ENCODE data around the gene PATL2. TPM values are rescaled to one million over a fixed set of nuclear protein-coding genes. Genes with fewer than 3 reads are reported as not detected.
"Not testable (repeated sequence)": the region's sequence is repeated elsewhere in the genome, so short reads cannot be mapped to it uniquely, and the experiment has no call there.

Gene PATL2
- total and polyA plus RNA-seq, 2 experiments from 2014 or later: 0.26 TPM; not detected in 1

DNA sequence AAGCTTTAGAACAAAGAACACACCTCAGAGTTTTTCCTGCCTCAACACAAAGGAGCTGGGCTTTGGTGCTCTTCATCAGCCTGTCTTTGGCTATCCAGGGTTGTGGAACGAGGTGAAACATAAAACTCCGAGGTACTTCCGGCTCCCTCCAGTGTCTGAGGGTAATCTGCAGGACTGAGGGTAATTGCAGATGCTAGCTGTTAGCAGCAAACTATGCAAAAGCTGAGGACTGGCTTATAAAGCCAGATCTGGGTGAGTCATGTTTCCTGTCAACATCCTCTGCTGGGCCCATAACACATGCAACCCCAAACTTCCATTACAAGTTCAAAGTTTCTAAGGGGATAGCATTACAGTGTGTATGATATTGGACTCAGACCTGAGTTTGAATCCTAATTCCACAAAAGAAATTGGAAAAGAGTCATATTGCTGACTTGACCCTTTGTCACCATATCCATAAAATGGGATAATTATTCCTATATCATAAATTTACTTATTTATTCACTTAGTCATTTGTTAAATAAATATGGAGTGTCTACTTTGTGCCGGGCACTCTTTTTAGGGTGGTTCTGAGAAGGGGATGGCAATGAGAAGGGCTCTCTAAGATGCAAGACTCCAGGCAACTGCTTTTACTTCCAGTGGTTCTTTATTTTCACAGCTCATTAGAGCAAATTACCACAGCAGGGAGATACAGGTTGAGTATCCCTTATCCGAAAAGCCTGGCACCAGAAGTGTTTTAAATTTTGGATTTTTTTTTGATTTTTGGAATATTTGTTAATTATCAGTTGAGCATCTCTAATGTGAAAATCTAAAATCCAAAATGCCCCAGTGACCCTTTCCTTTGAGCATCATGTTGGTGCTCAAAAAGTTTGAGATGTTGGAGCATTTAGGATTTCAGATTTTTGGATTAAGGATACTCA, 15.7 kb upstream of the PATL2 start:
- Histone ChIP-seq H3K27me3 (replicated peaks; ENCODE audit: insufficient read depth) (no peaks in the 10 kb centered on the region), H3K9me2 (ENCODE audit: insufficient read depth) (no peaks in the 10 kb centered on the region), H3K9ac (peak overlapping the region; percentile 51), H3K4me2 (ENCODE audit: unreplicated experiment) (peak overlapping the region; percentile 86), H4K20me1 (ENCODE audit: insufficient read depth) (no peaks in the 10 kb centered on the region), H3F3A (ENCODE audit: insufficient read depth) (peaks cover 32% of the 10 kb centered on the region), H3K36me3 (ENCODE audit: low read depth) (no peaks in the 10 kb centered on the region), H3K9me3 (ENCODE audit: low read depth) (no peaks in the 10 kb centered on the region), H3K4me1 (ENCODE audit: insufficient read depth) (peaks cover 34% of the 10 kb centered on the region), H3K4me3 (peak overlapping the region; percentile 54), H3K27ac (peak overlapping the region; percentile 95), H3K79me2 (ENCODE audit: insufficient read depth) (peaks cover 14% of the 10 kb centered on the region), H2AFZ (peak overlapping the region; percentile 84)
- DNase-seq: peak; percentile 95
- 4 to 8% methylated on average over 5 of the region's 5 CpGs for WGBS, 2 experiments (ENCODE audit: low coverage in 1 of 2, low lambda C conversion rate in 2 of 2, missing lambda C conversion rate in 2 of 2)
- TF ChIP-seq EZH2phosphoT487 (IDR thresholded peaks at IDR 0.05; ENCODE audit: insufficient read depth, low read depth) (no peak), EZH2 (IDR thresholded peaks at IDR 0.05; ENCODE audit: insufficient read depth, poor library complexity, severe bottlenecking) (no peak)
- in situ Hi-C loops (cut with MboI): loop anchor here (25.0 kb wide), 1 partner anchor 140 kb away; no protein-coding TSS in a partner anchor

DNA sequence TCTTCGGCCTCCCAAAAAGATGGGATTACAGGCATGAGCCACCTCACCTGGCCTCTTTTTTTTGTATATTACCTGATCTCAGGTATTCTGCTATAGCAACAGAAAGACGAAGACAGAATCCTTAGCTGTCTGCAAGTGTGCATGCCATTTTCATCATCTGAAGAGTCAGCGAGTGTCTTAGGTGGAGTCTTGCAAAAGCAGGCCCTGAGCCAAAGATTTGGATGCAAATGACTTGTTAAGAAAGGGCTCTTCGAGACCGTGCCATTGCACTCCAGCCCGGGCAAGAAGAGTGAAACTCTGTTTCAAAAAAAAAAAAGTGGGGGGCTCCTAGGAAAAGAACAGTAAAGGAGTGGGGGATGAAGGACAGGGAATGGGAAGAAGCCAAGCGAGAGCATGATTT, 15.0 kb upstream of the PATL2 start:
- no peaks in the 10 kb centered on the region for H3K9me3 ChIP-seq (ENCODE audit: low read depth)
- in situ Hi-C loops (cut with MboI): loop anchor here (25.0 kb wide), 1 partner anchor 139 kb away; no protein-coding TSS in a partner anchor
- peak overlapping the region; percentile 95 for H3K27ac ChIP-seq
- H3K4me3 ChIP-seq: peak overlapping the region; percentile 54
- H3K9me2 ChIP-seq (ENCODE audit: insufficient read depth): no peaks in the 10 kb centered on the region
- 31 to 50% methylated on average over 7 of the region's 7 CpGs for WGBS, 2 experiments (ENCODE audit: low coverage in 1 of 2, low lambda C conversion rate in 2 of 2, missing lambda C conversion rate in 2 of 2)
- H3K27me3 ChIP-seq (replicated peaks; ENCODE audit: insufficient read depth): no peaks in the 10 kb centered on the region
- peaks cover 14% of the 10 kb centered on the region for H3K79me2 ChIP-seq (ENCODE audit: insufficient read depth)
- H2AFZ ChIP-seq: peak overlapping the region; percentile 84
- H3K9ac ChIP-seq: peak overlapping the region; percentile 51
- H3F3A ChIP-seq (ENCODE audit: insufficient read depth): peaks cover 32% of the 10 kb centered on the region
- H3K4me2 ChIP-seq (ENCODE audit: unreplicated experiment): peak overlapping the region; percentile 86
- peak; percentile 58 for DNase-seq
- no peaks in the 10 kb centered on the region for H3K36me3 ChIP-seq (ENCODE audit: low read depth)
- peaks cover 34% of the 10 kb centered on the region for H3K4me1 ChIP-seq (ENCODE audit: insufficient read depth)
- no peaks in the 10 kb centered on the region for H4K20me1 ChIP-seq (ENCODE audit: insufficient read depth)
- TF ChIP-seq EZH2 (IDR thresholded peaks at IDR 0.05; ENCODE audit: insufficient read depth, poor library complexity, severe bottlenecking) (no peak), EZH2phosphoT487 (IDR thresholded peaks at IDR 0.05; ENCODE audit: insufficient read depth, low read depth) (no peak)

DNA sequence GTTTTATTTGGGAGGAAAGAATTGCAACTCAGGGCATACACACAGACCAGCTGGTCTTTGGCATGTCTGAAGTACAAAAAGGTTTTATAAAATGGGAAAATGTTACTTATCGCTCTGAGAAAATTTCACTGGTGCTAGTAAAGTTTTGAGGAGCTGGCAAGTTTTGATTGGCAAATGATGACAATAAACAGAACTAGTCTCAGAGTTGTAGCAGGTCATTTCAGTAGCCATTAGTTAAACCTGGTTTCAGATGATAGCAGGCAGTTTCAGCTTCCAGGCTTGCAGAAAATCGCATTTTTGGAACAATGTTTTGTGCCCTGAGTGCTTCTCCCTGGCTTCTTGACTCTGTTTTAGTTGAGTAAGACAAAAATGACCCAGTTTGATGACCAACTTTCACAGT, 10.9 kb upstream of the PATL2 start:
- Histone ChIP-seq H3K27ac (no peak overlapping the region), H3K4me1 (ENCODE audit: insufficient read depth) (peaks cover 12% of the 10 kb centered on the region), H3K79me2 (ENCODE audit: insufficient read depth) (no peaks in the 10 kb centered on the region), H3K27me3 (replicated peaks; ENCODE audit: insufficient read depth) (no peaks in the 10 kb centered on the region), H4K20me1 (ENCODE audit: insufficient read depth) (no peaks in the 10 kb centered on the region), H3K9me2 (ENCODE audit: insufficient read depth) (no peaks in the 10 kb centered on the region), H3K4me3 (no peak overlapping the region), H3K9ac (no peak overlapping the region), H3F3A (ENCODE audit: insufficient read depth) (peaks cover 41% of the 10 kb centered on the region), H3K4me2 (ENCODE audit: unreplicated experiment) (no peak overlapping the region), H2AFZ (no peak overlapping the region), H3K36me3 (ENCODE audit: low read depth) (peaks cover 19% of the 10 kb centered on the region), H3K9me3 (ENCODE audit: low read depth) (no peaks in the 10 kb centered on the region)
- in situ Hi-C loops (cut with MboI): no loop called here
- TF ChIP-seq EZH2phosphoT487 (IDR thresholded peaks at IDR 0.05; ENCODE audit: insufficient read depth, low read depth): no peak
- TF ChIP-seq EZH2 (IDR thresholded peaks at IDR 0.05; ENCODE audit: insufficient read depth, poor library complexity, severe bottlenecking): no peak
- no peak for DNase-seq
- WGBS, 2 experiments (ENCODE audit: low coverage in 1 of 2, low lambda C conversion rate in 2 of 2, missing lambda C conversion rate in 2 of 2): 98% methylated on average over 2 of the region's 2 CpGs

DNA sequence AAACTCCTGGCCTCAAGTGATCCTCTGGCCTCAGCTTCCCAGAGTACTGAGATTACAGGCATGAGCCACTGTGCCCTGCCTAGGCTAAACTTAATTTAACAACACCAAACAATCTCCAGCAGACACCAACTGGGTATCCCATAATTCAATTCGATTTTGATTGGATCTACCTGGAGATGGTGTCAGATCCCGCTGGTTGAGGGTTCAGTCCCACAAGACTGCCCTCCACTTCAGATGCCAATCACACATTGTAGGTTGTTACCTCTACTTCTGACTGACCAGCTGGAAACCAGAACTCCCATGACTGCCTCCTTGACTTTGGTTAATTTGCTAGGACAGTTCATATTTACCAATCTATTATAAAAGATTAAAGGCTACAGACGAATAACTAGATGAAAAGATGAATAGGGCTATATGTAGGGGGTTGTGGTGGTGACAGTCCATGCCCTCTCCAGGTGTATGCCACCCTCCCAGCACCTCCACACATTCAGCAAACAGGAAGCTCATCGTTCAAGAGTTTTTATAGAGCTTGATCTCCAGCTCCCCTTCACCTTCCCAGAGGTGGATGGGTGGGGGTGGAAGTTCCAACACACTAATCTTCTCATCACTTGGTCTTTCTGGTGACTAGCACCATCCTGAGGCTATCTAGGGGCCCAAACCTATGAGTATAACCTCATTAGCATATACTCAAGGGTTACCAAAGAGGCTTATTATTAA, 9.5 kb upstream of the PATL2 start:
- no peaks in the 10 kb centered on the region for H3K9me2 ChIP-seq (ENCODE audit: insufficient read depth)
- H3K4me2 ChIP-seq (ENCODE audit: unreplicated experiment): no peak overlapping the region
- peaks cover 33% of the 10 kb centered on the region for H3K36me3 ChIP-seq (ENCODE audit: low read depth)
- WGBS, 2 experiments (ENCODE audit: low coverage in 1 of 2, low lambda C conversion rate in 2 of 2, missing lambda C conversion rate in 2 of 2): 73 to 75% methylated on average over 4 of the region's 4 CpGs
- H3K27ac ChIP-seq: no peak overlapping the region
- no peak for DNase-seq
- TF ChIP-seq EZH2phosphoT487 (IDR thresholded peaks at IDR 0.05; ENCODE audit: insufficient read depth, low read depth): no peak
- no peak for TF ChIP-seq EZH2 (IDR thresholded peaks at IDR 0.05; ENCODE audit: insufficient read depth, poor library complexity, severe bottlenecking)
- no peaks in the 10 kb centered on the region for H3K4me1 ChIP-seq (ENCODE audit: insufficient read depth)
- no peak overlapping the region for H3K9ac ChIP-seq
- no peak overlapping the region for H3K4me3 ChIP-seq
- H3K27me3 ChIP-seq (replicated peaks; ENCODE audit: insufficient read depth): no peaks in the 10 kb centered on the region
- peaks cover 2% of the 10 kb centered on the region; the same call in 1 of the 2 replicates for H3K79me2 ChIP-seq (ENCODE audit: insufficient read depth)
- in situ Hi-C loops (cut with MboI): no loop called here
- H2AFZ ChIP-seq: no peak overlapping the region
- H3F3A ChIP-seq (ENCODE audit: insufficient read depth): peaks cover 40% of the 10 kb centered on the region
- H4K20me1 ChIP-seq (ENCODE audit: insufficient read depth): no peaks in the 10 kb centered on the region
- H3K9me3 ChIP-seq (ENCODE audit: low read depth): no peaks in the 10 kb centered on the region

DNA sequence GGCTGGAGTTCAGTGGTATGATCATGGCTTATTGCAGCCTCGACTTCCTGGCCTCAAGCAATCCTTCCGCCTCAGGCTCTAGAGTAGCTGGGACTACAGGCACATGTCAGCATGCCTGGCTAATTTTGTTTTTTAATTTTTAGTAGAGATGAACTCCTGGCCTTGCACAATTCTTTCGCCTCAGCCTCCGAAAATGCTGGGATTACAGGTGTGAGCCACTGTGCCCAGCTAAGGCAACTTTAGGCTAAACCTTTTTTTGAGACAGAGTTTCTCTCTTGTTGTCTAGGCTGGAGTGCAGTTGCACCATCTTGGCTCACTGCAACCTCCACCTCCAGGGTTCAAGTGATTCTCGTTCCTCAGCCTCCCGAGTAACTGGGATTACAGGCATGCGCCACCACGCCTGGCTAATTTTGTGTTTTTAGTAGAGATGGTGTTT, 8.9 kb upstream of the PATL2 start:
- 94% methylated on average over 8 of the region's 8 CpGs for WGBS, 2 experiments (ENCODE audit: low coverage in 1 of 2, low lambda C conversion rate in 2 of 2, missing lambda C conversion rate in 2 of 2)
- H3K4me1 ChIP-seq (ENCODE audit: insufficient read depth); H4K20me1 ChIP-seq (ENCODE audit: insufficient read depth); H3K9me3 ChIP-seq (ENCODE audit: low read depth); H3K9me2 ChIP-seq (ENCODE audit: insufficient read depth); in situ Hi-C loops (cut with MboI); H3K9ac ChIP-seq; H3K4me2 ChIP-seq (ENCODE audit: unreplicated experiment); H3K27ac ChIP-seq; H3K4me3 ChIP-seq; DNase-seq; H2AFZ ChIP-seq; H3K79me2 ChIP-seq (ENCODE audit: insufficient read depth); H3K27me3 ChIP-seq (replicated peaks; ENCODE audit: insufficient read depth): not testable (repeated sequence)
- H3K36me3 ChIP-seq (ENCODE audit: low read depth): peaks cover 37% of the 10 kb centered on the region
- H3F3A ChIP-seq (ENCODE audit: insufficient read depth): peaks cover 40% of the 10 kb centered on the region
